GM12878 (cell line): ENCODE results near the gene UHRF2. TPM values are rescaled to one million over a fixed set of nuclear protein-coding genes. Genes with fewer than 3 reads are reported as not detected.
A peak's percentile ranks its signal among the peaks of the same experiment; 100 is the strongest.

Experiments
- CHD1 ChIP-seq: IDR thresholded peaks from 2 replicates; pipeline ENCODE4 v1.6.1; 2012; ENCODE audit warnings: low read depth, low read length, improper control_type of control experiment
- FOS ChIP-seq: IDR thresholded peaks from 3 replicates; pipeline ENCODE4 v1.6.1; 2011; ENCODE audit warnings: borderline replicate concordance; ENCODE audit not compliant: insufficient read length; ENCODE audit errors: extremely low read depth
- GABPA ChIP-seq: IDR thresholded peaks from 2 replicates; pipeline ENCODE4 v1.6.1; 2014; ENCODE audit warnings: antibody characterized with exemption, low read depth, mild to moderate bottlenecking, inconsistent platforms
- KLF5 ChIP-seq: fragments of 450-650 bp; IDR thresholded peaks from 2 replicates; pipeline ENCODE4 v1.6.1; 2014; ENCODE audit warnings: mild to moderate bottlenecking; ENCODE audit not compliant: partially characterized antibody
- LARP7 ChIP-seq: fragments of 450-650 bp; IDR thresholded peaks from 2 replicates; pipeline ENCODE4 v1.6.1; 2017; ENCODE audit warnings: mild to moderate bottlenecking
- MEF2B ChIP-seq: fragments of 450-650 bp; IDR thresholded peaks from 2 replicates; pipeline ENCODE4 v1.6.1; 2018; ENCODE audit warnings: mild to moderate bottlenecking, moderate library complexity; ENCODE audit not compliant: partially characterized antibody, poor library complexity, severe bottlenecking
- NBN ChIP-seq: fragments of 450-650 bp; IDR thresholded peaks from 2 replicates; pipeline ENCODE4 v1.6.1; 2016
- NR2C2 ChIP-seq: IDR thresholded peaks from 2 replicates; pipeline ENCODE4 v1.6.1; 2011; ENCODE audit warnings: borderline replicate concordance, low read depth; ENCODE audit not compliant: control insufficient read depth, insufficient read length
- POLR2A ChIP-seq: IDR thresholded peaks from 2 replicates; pipeline ENCODE4 v1.6.1; 2011; ENCODE audit warnings: low read depth, mild to moderate bottlenecking, low read length
- SIN3A ChIP-seq: IDR thresholded peaks from 2 replicates; pipeline ENCODE4 v1.6.1; 2012; ENCODE audit warnings: low read depth, low read length, improper control_type of control experiment
- SREBF1 ChIP-seq: IDR thresholded peaks from 2 replicates; pipeline ENCODE4 v1.6.1; 2012; ENCODE audit warnings: mild to moderate bottlenecking, low read length
- SUPT20H ChIP-seq: IDR thresholded peaks from 2 replicates; pipeline ENCODE4 v1.6.1; 2011; ENCODE audit warnings: low read depth, mild to moderate bottlenecking, low read length, moderate library complexity, borderline replicate concordance; ENCODE audit not compliant: control insufficient read depth
- ZNF24 ChIP-seq: fragments of 450-650 bp; IDR thresholded peaks from 2 replicates; pipeline ENCODE4 v1.6.1; 2017; ENCODE audit warnings: antibody characterized with exemption, mild to moderate bottlenecking
- polyA plus RNA-seq, 11 experiments: library from polyadenylated mRNA; depleted of rRNA in 4 of 11; unstranded in 6 of 11; stranded (reverse) in 5 of 11; fragments of >200 nt; fragmentation: Nextera tagmentation in 4 of 11; fragmentation: Illumina TruSeq in 1 of 11; extraction: Ambion mirVana in 4 of 11; extraction: Trizol in 1 of 11; gene quantifications; 1 replicate in 1 of 11; 2 replicates in 10 of 11; pipeline versions ENCODE4 v1.2.1 to v1.2.3, GENCODE V29; 2011 to 2016; ENCODE audit warnings: inconsistent platforms in 2 of 11, missing spikeins in 2 of 11, low read depth in 1 of 11
- total RNA-seq, 4 experiments: library from RNA; depleted of rRNA in 3 of 4; stranded (reverse); fragments of >200 nt in 3 of 4; fragmentation: Illumina TruSeq in 1 of 4; extraction: Trizol in 1 of 4; gene quantifications; 2 replicates each; pipeline versions ENCODE4 v1.2.1 to v1.2.3, GENCODE V29; 2013 to 2021
- TF ChIP-seq, protein P1 (sequence below): fragments of 150-350 bp; IDR thresholded peaks from 2 replicates; pipeline ENCODE4 v1.6.1; 2016; ENCODE audit warnings: low read depth, low read length
- TF ChIP-seq, protein P2 (sequence below): IDR thresholded peaks from 2 replicates; pipeline ENCODE4 v1.6.1; 2012; ENCODE audit warnings: mild to moderate bottlenecking, low read depth, low read length
- TF ChIP-seq, protein P3 (sequence below): fragments of 450-650 bp; IDR thresholded peaks from 2 replicates; pipeline ENCODE4 v1.6.1; 2017; ENCODE audit warnings: mild to moderate bottlenecking, low read depth, inconsistent platforms; ENCODE audit not compliant: poor library complexity, severe bottlenecking
- TF ChIP-seq, protein P4 (sequence below): fragments of 450-650 bp; IDR thresholded peaks from 2 replicates; pipeline ENCODE4 v1.6.1; 2017; ENCODE audit warnings: borderline replicate concordance
- TF ChIP-seq, protein P5 (sequence below): IDR thresholded peaks from 2 replicates; pipeline ENCODE4 v1.6.1; 2011; ENCODE audit warnings: low read depth, low read length, improper control_type of control experiment, borderline replicate concordance

The UHRF2 gene
- total and polyA plus RNA-seq, 10 of the 15 experiments (the other 5 are each of a cell fraction or from before 2014, with no cell fraction given) = 11.2 to 95.8 (median 43.1) TPM

DNA sequence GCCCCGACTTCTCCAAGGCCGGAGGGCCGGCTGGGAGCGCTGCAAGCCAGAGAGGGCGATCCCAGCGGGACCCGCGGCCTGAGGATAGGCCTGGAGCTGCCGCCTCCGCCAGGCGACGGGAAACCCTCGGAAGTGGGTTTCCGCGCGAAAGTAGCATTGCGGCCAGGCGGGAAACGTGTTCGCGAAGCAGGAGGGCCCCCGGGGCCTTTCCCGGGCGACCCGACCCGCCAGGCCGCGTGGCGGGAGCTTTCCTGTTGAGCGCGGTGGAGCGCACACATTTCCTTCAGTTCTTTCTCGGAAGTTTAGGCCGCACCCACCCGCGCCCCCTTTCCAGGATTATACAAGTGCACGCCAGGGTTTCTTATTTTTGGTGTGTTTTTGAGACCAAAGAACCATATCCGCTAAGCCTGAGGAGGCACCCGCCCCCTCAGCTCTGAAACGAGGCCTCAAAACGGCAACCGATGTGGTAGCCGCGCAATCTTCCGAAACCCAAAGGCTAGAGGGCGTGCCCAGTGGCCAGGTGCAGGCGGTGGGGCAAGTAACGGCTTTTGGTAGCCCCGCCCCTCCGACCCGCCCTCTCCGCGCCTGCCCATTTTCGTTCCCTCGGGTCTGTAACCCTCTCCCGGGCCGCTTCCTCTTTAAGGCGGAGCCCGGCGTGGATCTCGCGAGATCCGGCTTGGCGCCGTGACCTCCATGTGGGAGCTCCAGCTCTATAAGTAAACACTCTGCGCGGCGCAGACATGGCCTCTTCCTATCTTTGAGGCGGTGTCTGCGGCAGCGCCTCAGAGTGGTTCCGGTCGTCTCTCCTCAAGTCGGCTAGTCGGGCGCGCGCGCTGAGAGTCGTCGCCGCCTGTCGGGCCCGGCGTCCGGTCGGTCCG, at the start of gene UHRF2 (continued):
- TF ChIP-seq, protein P1, sequence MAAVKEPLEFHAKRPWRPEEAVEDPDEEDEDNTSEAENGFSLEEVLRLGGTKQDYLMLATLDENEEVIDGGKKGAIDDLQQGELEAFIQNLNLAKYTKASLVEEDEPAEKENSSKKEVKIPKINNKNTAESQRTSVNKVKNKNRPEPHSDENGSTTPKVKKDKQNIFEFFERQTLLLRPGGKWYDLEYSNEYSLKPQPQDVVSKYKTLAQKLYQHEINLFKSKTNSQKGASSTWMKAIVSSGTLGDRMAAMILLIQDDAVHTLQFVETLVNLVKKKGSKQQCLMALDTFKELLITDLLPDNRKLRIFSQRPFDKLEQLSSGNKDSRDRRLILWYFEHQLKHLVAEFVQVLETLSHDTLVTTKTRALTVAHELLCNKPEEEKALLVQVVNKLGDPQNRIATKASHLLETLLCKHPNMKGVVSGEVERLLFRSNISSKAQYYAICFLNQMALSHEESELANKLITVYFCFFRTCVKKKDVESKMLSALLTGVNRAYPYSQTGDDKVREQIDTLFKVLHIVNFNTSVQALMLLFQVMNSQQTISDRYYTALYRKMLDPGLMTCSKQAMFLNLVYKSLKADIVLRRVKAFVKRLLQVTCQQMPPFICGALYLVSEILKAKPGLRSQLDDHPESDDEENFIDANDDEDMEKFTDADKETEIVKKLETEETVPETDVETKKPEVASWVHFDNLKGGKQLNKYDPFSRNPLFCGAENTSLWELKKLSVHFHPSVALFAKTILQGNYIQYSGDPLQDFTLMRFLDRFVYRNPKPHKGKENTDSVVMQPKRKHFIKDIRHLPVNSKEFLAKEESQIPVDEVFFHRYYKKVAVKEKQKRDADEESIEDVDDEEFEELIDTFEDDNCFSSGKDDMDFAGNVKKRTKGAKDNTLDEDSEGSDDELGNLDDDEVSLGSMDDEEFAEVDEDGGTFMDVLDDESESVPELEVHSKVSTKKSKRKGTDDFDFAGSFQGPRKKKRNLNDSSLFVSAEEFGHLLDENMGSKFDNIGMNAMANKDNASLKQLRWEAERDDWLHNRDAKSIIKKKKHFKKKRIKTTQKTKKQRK = no peak
- TF ChIP-seq, protein P2, sequence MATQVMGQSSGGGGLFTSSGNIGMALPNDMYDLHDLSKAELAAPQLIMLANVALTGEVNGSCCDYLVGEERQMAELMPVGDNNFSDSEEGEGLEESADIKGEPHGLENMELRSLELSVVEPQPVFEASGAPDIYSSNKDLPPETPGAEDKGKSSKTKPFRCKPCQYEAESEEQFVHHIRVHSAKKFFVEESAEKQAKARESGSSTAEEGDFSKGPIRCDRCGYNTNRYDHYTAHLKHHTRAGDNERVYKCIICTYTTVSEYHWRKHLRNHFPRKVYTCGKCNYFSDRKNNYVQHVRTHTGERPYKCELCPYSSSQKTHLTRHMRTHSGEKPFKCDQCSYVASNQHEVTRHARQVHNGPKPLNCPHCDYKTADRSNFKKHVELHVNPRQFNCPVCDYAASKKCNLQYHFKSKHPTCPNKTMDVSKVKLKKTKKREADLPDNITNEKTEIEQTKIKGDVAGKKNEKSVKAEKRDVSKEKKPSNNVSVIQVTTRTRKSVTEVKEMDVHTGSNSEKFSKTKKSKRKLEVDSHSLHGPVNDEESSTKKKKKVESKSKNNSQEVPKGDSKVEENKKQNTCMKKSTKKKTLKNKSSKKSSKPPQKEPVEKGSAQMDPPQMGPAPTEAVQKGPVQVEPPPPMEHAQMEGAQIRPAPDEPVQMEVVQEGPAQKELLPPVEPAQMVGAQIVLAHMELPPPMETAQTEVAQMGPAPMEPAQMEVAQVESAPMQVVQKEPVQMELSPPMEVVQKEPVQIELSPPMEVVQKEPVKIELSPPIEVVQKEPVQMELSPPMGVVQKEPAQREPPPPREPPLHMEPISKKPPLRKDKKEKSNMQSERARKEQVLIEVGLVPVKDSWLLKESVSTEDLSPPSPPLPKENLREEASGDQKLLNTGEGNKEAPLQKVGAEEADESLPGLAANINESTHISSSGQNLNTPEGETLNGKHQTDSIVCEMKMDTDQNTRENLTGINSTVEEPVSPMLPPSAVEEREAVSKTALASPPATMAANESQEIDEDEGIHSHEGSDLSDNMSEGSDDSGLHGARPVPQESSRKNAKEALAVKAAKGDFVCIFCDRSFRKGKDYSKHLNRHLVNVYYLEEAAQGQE = no peak
- TF ChIP-seq CHD1 (no peak), POLR2A (peak; percentile 96), SREBF1 (no peak), LARP7 (peak; percentile 89), GABPA (0 out of 2 replicates have a peak, but pooled peaks have one; percentile 16), SIN3A (peak; percentile 70; the same call in 1 of the 2 replicates), ZNF24 (no peak), MEF2B (peak; percentile 71), SUPT20H (no peak), NBN (peak; percentile 85), FOS (no peak), KLF5 (peak; percentile 72), NR2C2 (no peak)
- TF ChIP-seq, protein P3, sequence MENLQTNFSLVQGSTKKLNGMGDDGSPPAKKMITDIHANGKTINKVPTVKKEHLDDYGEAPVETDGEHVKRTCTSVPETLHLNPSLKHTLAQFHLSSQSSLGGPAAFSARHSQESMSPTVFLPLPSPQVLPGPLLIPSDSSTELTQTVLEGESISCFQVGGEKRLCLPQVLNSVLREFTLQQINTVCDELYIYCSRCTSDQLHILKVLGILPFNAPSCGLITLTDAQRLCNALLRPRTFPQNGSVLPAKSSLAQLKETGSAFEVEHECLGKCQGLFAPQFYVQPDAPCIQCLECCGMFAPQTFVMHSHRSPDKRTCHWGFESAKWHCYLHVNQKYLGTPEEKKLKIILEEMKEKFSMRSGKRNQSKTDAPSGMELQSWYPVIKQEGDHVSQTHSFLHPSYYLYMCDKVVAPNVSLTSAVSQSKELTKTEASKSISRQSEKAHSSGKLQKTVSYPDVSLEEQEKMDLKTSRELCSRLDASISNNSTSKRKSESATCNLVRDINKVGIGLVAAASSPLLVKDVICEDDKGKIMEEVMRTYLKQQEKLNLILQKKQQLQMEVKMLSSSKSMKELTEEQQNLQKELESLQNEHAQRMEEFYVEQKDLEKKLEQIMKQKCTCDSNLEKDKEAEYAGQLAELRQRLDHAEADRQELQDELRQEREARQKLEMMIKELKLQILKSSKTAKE = peak; percentile 46
- TF ChIP-seq, protein P4, sequence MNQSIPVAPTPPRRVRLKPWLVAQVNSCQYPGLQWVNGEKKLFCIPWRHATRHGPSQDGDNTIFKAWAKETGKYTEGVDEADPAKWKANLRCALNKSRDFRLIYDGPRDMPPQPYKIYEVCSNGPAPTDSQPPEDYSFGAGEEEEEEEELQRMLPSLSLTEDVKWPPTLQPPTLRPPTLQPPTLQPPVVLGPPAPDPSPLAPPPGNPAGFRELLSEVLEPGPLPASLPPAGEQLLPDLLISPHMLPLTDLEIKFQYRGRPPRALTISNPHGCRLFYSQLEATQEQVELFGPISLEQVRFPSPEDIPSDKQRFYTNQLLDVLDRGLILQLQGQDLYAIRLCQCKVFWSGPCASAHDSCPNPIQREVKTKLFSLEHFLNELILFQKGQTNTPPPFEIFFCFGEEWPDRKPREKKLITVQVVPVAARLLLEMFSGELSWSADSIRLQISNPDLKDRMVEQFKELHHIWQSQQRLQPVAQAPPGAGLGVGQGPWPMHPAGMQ = peak; percentile 90
- TF ChIP-seq, protein P5, sequence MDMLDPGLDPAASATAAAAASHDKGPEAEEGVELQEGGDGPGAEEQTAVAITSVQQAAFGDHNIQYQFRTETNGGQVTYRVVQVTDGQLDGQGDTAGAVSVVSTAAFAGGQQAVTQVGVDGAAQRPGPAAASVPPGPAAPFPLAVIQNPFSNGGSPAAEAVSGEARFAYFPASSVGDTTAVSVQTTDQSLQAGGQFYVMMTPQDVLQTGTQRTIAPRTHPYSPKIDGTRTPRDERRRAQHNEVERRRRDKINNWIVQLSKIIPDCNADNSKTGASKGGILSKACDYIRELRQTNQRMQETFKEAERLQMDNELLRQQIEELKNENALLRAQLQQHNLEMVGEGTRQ = peak; percentile 23
